ENCODE data around the gene CDH23. TPM values are rescaled to one million over a fixed set of nuclear protein-coding genes. Genes with fewer than 3 reads are reported as not detected.

CDH23 gene
- total RNA-seq, 1 donor from 2014 or later, result 0.40 TPM

DNA sequence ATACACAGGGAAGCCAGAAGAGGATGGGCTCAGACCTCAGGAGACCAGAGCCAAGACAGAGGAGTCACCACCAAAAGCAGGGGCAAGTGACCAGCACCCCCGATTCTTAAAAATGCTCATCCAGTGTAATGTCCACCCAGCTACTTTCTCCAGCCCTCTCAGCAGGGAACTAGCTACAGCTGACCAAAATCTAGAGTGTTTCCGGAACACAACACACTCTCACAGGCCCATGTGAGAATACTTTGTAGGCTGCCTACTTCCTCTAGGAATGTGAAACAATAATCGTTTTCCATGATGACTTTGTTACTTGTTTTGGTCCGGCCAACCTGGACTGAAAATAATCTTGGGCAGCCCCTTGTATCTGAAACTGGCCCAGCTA lies 439.9 kb downstream of the CDH23 start:
- no peak for DNase-seq (ENCODE audit: low read depth)

- no peak for DNase-seq (ENCODE audit: low read depth)
Observed at GRCh38 chr10:71837098-71837827, 440.5 kb downstream of the CDH23 start.

GRCh38 chr10:71838264-71839211 lies 441.8 kb downstream of the CDH23 start:
- DNase-seq (ENCODE audit: low read depth), result peak; percentile 56

GRCh38 chr10:71840177-71840957 lies 443.6 kb downstream of the CDH23 start:
- DNase-seq (ENCODE audit: low read depth), result peak; percentile 92

DNA sequence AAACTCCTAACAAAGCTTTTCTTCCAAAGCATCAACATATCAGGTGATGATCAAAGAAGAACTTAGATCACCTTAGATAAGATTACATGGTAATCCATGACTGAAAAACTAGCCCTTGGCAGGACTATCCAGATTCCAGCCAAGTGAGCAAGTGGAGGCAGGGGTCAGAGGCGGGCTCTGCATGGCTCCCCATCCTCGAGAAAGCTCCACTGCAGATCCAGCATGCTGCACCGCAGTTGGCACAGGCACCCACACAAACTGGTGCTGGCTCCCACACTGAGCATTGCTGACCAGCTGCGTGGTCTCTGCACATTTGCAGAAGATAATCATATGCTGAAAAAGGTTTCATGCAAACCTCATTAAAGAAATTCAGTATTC lies 444.2 kb downstream of the CDH23 start:
- DNase-seq (ENCODE audit: low read depth), result no peak

DNA sequence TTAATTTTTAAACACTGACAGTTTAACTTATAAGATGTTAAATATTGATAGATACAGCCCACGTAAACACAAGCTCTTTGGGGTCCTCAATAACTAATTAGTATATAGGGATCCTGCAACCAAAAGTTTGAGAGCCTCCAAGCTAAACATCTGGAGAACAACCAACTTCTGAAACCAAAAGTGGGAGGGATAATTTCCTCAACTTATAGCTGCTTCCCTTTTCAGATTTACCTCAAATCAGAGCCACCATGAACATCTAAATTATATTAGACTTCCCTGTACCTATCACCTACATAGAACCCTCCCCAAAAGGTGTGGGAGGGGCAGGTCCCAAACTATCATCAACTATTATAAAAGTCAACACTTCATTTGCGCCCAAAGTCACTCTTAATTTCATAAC lies 445.7 kb downstream of the CDH23 start:
- DNase-seq (ENCODE audit: low read depth), result no peak

- no peak for DNase-seq (ENCODE audit: low read depth)
Observed at GRCh38 chr10:71842856-71843686, 446.4 kb downstream of the CDH23 start.

GRCh38 chr10:71844084-71844483 lies 447.4 kb downstream of the CDH23 start:
- DNase-seq (ENCODE audit: low read depth), result no peak

GRCh38 chr10:71844695-71845094 lies 448.0 kb downstream of the CDH23 start:
- no peak for DNase-seq (ENCODE audit: low read depth)

DNA sequence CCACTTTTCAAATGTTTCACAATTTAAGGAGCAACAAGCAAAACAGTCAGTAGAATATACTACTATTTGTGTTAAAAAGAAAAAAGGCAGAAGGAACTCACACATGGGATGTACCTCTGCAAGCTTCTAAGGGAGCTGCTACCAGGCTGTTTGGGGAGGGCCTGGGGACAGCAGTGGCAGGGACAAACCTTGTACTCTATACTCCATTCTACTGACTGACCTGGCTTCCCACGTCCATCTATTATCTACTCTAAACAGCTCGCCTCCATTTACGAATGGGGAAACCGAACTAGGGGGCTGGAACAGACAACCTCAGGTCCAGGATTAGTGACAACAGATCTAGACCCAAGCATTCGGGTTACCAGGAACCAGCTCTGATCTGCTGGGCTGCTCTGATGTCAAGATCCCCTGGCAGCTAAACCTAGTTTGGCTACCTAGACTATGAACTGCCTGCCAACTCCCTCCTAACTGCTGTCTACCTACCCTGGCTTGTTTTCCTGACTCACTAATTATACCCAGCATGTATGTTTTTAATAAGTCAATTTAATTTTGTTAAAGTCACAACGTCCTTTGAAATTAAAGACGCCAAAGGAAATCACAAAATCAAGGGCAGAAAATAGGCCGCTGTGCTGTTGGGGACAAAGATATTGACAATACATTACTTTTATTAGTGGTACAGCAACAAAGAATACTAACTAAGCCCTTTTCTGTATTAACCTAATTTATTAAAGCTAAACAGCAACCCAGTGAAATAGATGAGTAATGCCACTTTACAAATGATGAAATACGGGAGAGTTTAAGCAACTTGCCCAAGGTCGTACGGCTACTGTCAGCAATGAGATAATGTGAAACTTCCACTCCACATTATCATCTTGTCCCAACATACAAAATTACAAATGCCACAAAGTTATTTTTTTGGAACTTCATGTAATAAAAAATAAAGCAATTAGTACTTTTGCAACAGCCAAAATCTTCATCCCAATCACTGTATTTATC lies 449.0 kb downstream of the CDH23 start:
- no peak for DNase-seq (ENCODE audit: low read depth)

DNA sequence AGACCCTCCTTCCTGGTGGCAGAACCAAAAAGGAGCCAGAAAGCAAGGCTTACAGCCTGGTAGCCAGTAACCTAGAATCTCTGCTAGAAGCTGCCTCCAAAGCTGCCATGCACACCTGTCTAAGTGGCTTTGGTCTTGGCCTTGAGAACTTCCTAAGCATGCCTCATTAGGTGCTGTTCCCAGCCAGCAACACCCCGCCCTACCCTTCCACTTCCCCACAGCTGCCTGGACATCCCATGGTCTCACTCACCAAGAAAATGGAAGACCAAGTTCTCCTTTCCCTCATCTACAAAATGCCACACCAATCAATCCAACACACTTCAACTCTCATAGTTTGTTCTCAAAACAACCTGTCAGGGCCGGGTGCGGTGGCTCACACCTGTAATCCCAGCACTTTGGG lies 450.1 kb downstream of the CDH23 start:
- DNase-seq (ENCODE audit: low read depth), result peak; percentile 51

DNA sequence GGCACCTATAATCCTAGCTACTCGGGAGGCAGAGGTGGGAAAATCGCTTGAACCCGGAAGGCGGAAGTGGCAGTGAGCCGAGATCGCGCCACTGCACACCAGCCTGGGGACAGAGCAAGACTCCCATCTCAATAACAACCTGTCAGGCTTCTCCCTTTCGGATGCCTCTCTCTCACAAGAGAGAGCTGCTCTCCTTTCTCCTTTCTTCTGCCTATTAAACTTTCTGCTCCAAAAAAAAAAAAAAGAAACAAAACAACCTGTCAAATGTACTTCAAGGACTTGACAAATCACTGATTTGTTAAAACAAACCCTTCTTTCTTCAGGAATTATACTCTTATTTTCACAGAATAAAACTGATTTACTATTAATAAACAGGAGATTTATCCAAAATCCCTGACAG lies 450.7 kb downstream of the CDH23 start:
- DNase-seq (ENCODE audit: low read depth), result no peak

GRCh38 chr10:71848325-71849275 lies 451.9 kb downstream of the CDH23 start:
- no peak for DNase-seq (ENCODE audit: low read depth)

DNA sequence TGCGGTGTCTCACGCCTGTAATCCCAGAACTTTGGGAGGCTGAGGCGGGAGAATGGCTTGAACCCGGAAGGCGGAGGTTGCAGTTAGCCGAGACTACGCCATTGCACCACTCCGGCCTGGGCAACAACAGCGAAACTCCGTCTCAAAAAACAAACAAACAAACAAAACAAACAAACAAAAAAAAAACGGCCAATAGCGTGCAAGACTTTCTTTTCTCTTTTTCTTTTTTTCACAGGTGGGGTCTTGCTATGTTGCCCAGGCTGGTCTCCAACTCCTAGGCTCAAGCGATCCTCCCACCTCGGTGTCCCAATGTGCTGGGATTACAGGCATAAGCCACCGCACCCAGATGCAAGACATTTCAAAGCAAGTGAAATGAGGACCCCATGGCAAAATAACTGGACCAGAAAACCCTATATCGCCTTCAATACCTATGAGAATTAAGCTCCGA lies 452.8 kb downstream of the CDH23 start:
- DNase-seq (ENCODE audit: low read depth), result no peak

DNA sequence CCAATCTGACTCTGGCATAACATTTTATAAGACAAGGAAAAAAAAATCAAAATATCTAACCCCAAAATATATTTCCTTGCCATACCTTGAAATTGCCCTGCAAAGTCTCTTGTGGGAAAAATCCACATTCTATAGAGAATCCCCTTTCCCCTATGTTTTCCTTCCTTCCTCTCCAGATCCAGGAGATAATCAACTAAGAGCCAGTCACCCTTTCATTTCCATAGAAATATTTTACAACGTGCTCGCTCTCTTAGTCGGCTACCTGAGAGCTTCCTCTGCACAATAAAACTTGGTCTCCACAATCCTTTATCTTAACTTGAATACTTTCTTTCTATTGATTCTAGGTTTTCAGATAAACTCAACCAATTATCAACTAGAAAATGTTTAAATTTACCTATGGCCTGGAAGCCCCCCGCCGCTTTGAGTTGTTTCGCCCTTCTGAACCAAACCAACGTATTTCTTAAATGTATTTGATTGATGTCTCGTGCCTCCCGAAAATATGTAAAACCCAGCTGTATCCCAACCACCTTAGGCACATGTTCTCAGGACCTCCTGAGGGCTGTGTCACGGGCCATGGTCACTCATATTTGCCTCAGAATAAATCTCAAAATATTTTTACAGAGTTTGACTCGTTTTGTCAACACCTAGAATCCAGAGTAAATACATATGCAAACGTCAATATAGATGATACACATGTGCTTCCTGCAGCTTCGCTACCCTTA lies 453.5 kb downstream of the CDH23 start:
- DNase-seq (ENCODE audit: low read depth), result no peak

- peak; percentile 99 for DNase-seq (ENCODE audit: low read depth)
Observed at GRCh38 chr10:71850743-71851464, 454.2 kb downstream of the CDH23 start, which contains the start of gene PSAP. PSAP (minus strand) TSS chr10:71851251; CDS start chr10:71851221, 30 bp downstream.
